RPMI8226 (cell line): ENCODE results near the gene GDPD5.

Experiments used
- DNase-seq: peaks from one replicate; pipeline ENCODE4 v3.0.0-alpha.2; 2015

GDPD5 gene

GRCh38 chr11:75388386-75389275 lies 137.1 kb downstream of the GDPD5 start:
- peak; percentile 86 for DNase-seq

GRCh38 chr11:75387736-75388294 lies 137.9 kb downstream of the GDPD5 start:
- DNase-seq = no peak

DNA sequence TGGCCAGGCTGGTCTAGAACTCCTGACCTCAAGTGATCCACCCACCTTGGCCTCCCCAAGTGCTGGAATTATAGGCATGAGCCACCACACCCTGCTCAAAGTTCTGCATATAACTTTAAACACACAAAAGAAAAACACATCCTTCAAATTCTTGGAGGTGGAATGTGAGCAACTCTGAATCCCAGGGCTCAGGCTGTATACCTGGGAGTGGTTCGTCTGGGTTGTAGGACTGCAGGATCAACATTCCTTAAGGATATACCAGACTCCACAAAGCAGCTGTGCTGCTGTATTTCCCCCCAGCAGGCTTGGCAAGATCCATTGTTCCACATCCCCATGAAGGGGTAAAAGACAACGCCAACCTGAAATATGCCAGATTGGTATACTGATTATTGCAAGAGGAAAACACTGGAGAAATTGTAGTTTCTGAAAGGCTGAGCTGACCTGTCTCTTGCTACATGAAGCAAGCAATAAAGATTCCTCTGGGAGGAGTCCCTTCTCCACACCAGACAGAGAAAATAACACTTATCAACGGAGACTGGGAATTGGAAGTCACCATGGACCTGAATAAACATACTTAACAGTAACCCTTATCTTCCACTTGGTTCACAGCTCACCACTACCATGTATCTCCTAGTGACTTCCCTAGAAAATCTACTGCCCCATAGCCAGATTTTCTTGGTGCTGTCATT lies 138.7 kb downstream of the GDPD5 start:
- DNase-seq = no peak
